ENCODE results near the gene OR2L3. TPM values are rescaled to one million over a fixed set of nuclear protein-coding genes. Genes with fewer than 3 reads are reported as not detected.
"Not testable (repeated sequence)": the region's sequence is repeated elsewhere in the genome, so short reads cannot be mapped to it uniquely, and the experiment has no call there.

OR2L3 gene
- total RNA-seq, 2 donors from 2014 or later = 0.41 TPM; not detected in 1

GRCh38 chr1:248054671-248055070, 8.0 kb downstream of the OR2L3 start:
- TF ChIP-seq POLR2AphosphoS5 (IDR thresholded peaks at IDR 0.05) (no peak), CTCF (IDR thresholded peaks at IDR 0.05) (no peak), POLR2A (IDR thresholded peaks at IDR 0.05) (no peak)
- Histone ChIP-seq H3K4me3 (no peak overlapping the region), H3K27ac (no peak overlapping the region), H3K36me3 (no peaks in the 10 kb centered on the region), H3K4me1 (replicated peaks) (no peaks in the 10 kb centered on the region), H3K27me3 (replicated peaks; ENCODE audit: insufficient read depth) (no peaks in the 10 kb centered on the region), H3K9me3 (no peaks in the 10 kb centered on the region)
- intact Hi-C loops (cut with DNase I) = no loop called here
- no peak for DNase-seq (ENCODE audit: low spot score)

- H3K36me3 ChIP-seq = no peaks in the 10 kb centered on the region
- intact Hi-C loops (cut with DNase I) = no loop called here
- no peaks in the 10 kb centered on the region for H3K9me3 ChIP-seq
- no peak for DNase-seq (ENCODE audit: low spot score)
- no peak overlapping the region for H3K4me3 ChIP-seq
- no peaks in the 10 kb centered on the region for H3K4me1 ChIP-seq (replicated peaks)
- WGBS = 78% methylated on average over 2 of the region's 2 CpGs
- TF ChIP-seq POLR2AphosphoS5 (IDR thresholded peaks at IDR 0.05) (no peak), CTCF (IDR thresholded peaks at IDR 0.05) (no peak), POLR2A (IDR thresholded peaks at IDR 0.05) (no peak)
- H3K27me3 ChIP-seq (replicated peaks; ENCODE audit: insufficient read depth) = no peaks in the 10 kb centered on the region
- no peak overlapping the region for H3K27ac ChIP-seq
Measured at GRCh38 chr1:248055261-248055660, 8.6 kb downstream of the OR2L3 start.

GRCh38 chr1:248065071-248065470, 18.4 kb downstream of the OR2L3 start:
- DNase-seq (ENCODE audit: low spot score) = no peak
- no peak overlapping the region for H3K27ac ChIP-seq
- 89% methylated on average over 2 of the region's 2 CpGs for whole genome bisulfite sequencing
- no peaks in the 10 kb centered on the region for H3K27me3 ChIP-seq (replicated peaks; ENCODE audit: insufficient read depth)
- H3K9me3 ChIP-seq = no peaks in the 10 kb centered on the region
- no peaks in the 10 kb centered on the region for H3K4me1 ChIP-seq (replicated peaks)
- no peak overlapping the region for H3K4me3 ChIP-seq
- no peaks in the 10 kb centered on the region for H3K36me3 ChIP-seq
- TF ChIP-seq CTCF (IDR thresholded peaks at IDR 0.05) (no peak), POLR2A (IDR thresholded peaks at IDR 0.05) (no peak), POLR2AphosphoS5 (IDR thresholded peaks at IDR 0.05) (no peak)
- intact Hi-C loops (cut with DNase I) = no loop called here

- intact Hi-C loops (cut with DNase I) = no loop called here
- 96% methylated on average over 3 of the region's 3 CpGs for WGBS
Measured at GRCh38 chr1:248065604-248066003, 19.0 kb downstream of the OR2L3 start.

GRCh38 chr1:248083864-248084263, 37.2 kb downstream of the OR2L3 start:
- H3K36me3 ChIP-seq; DNase-seq (ENCODE audit: low spot score); intact Hi-C loops (cut with DNase I); H3K4me1 ChIP-seq (replicated peaks); H3K27me3 ChIP-seq (replicated peaks; ENCODE audit: insufficient read depth); H3K9me3 ChIP-seq; H3K4me3 ChIP-seq; H3K27ac ChIP-seq: not testable (repeated sequence)
- 91% methylated on average over 7 of the region's 17 CpGs for WGBS

More at GRCh38 chr1:248065604-248066003, 19.0 kb downstream of the OR2L3 start:
- Histone ChIP-seq H3K4me3 (no peak overlapping the region), H3K27me3 (replicated peaks; ENCODE audit: insufficient read depth) (no peaks in the 10 kb centered on the region), H3K9me3 (no peaks in the 10 kb centered on the region), H3K36me3 (no peaks in the 10 kb centered on the region), H3K27ac (no peak overlapping the region), H3K4me1 (replicated peaks) (no peaks in the 10 kb centered on the region)
- no peak for TF ChIP-seq CTCF (IDR thresholded peaks at IDR 0.05)
- TF ChIP-seq POLR2AphosphoS5 (IDR thresholded peaks at IDR 0.05) = no peak
- TF ChIP-seq POLR2A (IDR thresholded peaks at IDR 0.05) = no peak
- no peak for DNase-seq (ENCODE audit: low spot score)

Measured in prostate gland (tissue), 2 donors.